Activated T-helper 17 cell treated with anti-CD3 and anti-CD28 coated beads, Interleukin-2, amount 50 U/mL, for 72 hours (primary cell): ENCODE measurements around the gene IFNLR1. TPM values are rescaled to one million over a fixed set of nuclear protein-coding genes. Genes with fewer than 3 reads are reported as not detected.

ENCODE experiments used
- ATAC-seq: fragments of 150-1000 bp; cut with Tn5 transposase; replicated peaks from 2 replicates; pipeline ENCODE4 v1.10.0; 2021; ENCODE audit warnings: mild to moderate bottlenecking, moderate library complexity
- H3K27ac Mint-ChIP-seq: one replicate; pipeline ENCODE4 v1.8.0; 2022; ENCODE audit warnings: mixed read lengths
- H3K27me3 Mint-ChIP-seq: one replicate; pipeline ENCODE4 v1.8.0; 2022; ENCODE audit warnings: mixed read lengths
- H3K36me3 Mint-ChIP-seq: one replicate; pipeline ENCODE4 v1.8.0; 2022; ENCODE audit warnings: low read depth, mild to moderate bottlenecking, mixed read lengths
- H3K4me1 Mint-ChIP-seq: one replicate; pipeline ENCODE4 v1.8.0; 2022; ENCODE audit warnings: mixed read lengths
- H3K4me3 Mint-ChIP-seq: one replicate; pipeline ENCODE4 v1.8.0; 2022; ENCODE audit warnings: mild to moderate bottlenecking, mixed read lengths
- H3K9me3 Mint-ChIP-seq: one replicate; pipeline ENCODE4 v1.8.0; 2022; ENCODE audit warnings: mixed read lengths
- total RNA-seq, 2 donors: library from RNA; stranded (reverse); gene quantifications; one replicate each; pipeline ENCODE4 v1.2.3, GENCODE V29; 2022

Gene IFNLR1
- total RNA-seq, 2 donors from 2014 or later: 1.6 to 9.2 TPM

- H3K9me3 Mint-ChIP-seq: no peaks in the 10 kb centered on the region
- H3K4me1 Mint-ChIP-seq: peaks cover 5% of the 10 kb centered on the region
These were observed 78.0 kb downstream of the IFNLR1 start for GRCh38 chr1:24109166-24109483.

DNA sequence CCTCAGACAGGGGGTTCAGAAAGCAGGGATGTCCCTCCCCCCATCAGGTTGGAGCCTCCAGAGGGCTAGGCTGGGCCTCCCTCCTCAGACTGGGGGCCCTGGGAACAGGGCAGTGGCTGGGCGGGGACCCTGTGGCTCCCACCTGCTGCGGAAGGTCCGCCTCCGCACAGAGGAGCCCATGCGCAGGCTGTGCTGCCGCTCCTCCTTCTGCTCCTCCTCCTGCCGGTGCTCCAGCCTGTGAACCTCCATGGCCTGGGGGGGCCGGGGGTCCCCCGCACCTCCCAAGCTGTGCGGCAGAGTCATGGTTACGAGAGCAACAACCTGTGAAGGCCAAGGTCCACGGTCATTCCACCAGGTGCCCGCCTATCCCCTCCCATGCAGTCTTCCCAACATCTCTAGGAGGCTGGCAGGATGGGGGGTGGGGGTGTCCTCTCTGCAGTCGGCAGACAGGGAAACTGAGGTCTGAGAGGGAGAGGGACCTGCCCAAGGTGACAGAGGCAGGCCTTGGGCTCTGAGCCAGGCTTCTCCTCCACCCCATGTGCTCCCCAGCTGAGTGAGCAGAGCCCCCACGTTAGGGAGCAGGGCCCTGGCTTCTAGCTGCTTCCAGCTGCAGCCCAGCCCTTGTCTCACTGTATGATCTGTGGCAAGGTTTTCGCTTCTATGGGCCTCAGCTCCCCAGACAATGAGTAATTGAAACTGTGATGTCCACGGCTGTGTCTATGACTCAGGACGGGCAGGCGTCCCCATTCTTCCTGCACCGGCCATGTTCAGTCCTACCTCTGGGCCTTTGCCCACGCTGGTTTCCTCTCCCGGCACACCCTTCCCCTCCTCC lies 78.5 kb downstream of the IFNLR1 start:
- peaks cover 5% of the 10 kb centered on the region for H3K4me1 Mint-ChIP-seq
- no peaks in the 10 kb centered on the region for H3K36me3 Mint-ChIP-seq
- H3K9me3 Mint-ChIP-seq: no peaks in the 10 kb centered on the region
- H3K27ac Mint-ChIP-seq: no peak overlapping the region
- no peak overlapping the region for H3K4me3 Mint-ChIP-seq
- ATAC-seq: peak; percentile 94
- H3K27me3 Mint-ChIP-seq: peaks cover 10% of the 10 kb centered on the region

More at GRCh38 chr1:24109166-24109483, 78.0 kb downstream of the IFNLR1 start:
- H3K27me3 Mint-ChIP-seq: peaks cover 16% of the 10 kb centered on the region
- no peak for ATAC-seq
- no peak overlapping the region for H3K4me3 Mint-ChIP-seq
- H3K27ac Mint-ChIP-seq: no peak overlapping the region
- no peaks in the 10 kb centered on the region for H3K36me3 Mint-ChIP-seq

DNA sequence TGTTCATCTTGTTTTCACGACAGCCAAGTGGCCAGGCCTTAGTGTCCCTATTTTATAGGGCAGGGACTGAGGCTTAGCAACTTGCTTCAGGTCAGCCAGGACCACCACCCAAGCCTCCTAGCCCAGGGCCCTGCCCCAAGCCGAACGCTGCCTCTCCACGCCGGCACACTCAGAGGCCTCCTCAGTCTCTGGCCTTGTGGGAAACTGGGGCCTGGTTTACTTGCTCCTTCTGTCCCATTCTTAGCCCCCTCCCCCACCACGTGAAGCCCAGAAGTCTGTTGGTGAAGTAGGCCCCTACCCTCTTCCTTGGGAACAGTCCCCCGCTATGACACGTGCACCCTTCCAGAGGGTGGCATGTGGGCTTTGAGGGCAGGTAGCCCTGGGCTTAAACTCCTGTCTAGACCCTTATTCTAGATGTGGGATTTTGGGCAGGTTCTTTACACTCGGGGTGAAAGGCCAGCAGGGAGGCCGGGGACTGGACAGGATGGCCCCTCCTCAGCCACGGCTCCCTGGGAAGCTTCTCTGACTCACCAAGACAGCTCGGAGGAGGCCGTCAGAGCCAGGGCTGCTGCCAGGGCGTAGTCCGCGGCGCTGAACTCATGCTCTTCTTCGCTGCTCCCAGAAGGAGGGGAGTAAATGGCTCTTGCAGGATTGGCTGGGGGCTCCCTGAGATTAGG lies 79.5 kb downstream of the IFNLR1 start:
- Mint-ChIP-seq H3K9me3 (no peaks in the 10 kb centered on the region), H3K36me3 (no peaks in the 10 kb centered on the region), H3K4me1 (peaks cover 5% of the 10 kb centered on the region), H3K27me3 (peaks cover 5% of the 10 kb centered on the region), H3K4me3 (no peak overlapping the region), H3K27ac (no peak overlapping the region)
- ATAC-seq: no peak

DNA sequence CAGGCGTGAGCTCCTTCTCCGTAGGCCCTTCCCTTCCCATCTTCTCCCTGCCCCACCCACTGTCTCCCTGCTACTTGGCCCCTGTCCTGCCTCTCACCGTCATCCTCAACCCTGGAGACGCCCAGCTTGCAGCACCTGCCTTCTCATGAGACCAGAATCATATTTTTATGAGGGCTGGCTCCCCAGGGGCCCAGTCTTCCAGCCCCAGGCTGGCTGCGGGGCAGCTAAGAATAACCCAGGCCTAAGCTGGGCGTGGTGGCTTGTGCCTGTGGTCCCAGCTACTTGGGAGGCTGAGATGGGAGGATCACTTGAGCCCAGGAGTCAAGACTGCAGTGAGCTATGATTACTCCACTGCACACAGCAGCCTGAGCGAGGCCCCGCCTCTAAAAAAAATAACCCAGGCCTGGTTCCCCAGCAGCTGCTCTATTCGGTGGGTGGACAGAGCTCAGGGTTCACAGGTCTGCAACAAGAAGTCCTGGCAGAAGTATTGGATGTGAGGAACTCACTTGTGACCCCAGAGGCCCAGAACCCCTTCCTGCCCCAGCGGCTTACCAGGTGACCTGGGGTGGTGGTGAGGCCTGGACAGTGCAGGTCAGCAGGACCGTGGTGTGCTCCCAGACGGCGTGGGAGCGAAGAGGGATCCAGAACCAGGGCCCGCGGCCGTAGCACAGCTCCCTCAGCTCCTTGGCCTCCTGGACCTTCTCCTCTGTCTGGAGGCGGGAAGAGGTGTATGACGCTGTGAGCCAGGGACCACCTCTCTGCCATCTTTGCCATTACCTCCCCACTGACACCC lies 81.5 kb downstream of the IFNLR1 start:
- Mint-ChIP-seq H3K36me3 (no peaks in the 10 kb centered on the region), H3K4me1 (no peaks in the 10 kb centered on the region), H3K27ac (no peak overlapping the region), H3K27me3 (no peaks in the 10 kb centered on the region), H3K4me3 (no peak overlapping the region), H3K9me3 (no peaks in the 10 kb centered on the region)
- no peak for ATAC-seq

DNA sequence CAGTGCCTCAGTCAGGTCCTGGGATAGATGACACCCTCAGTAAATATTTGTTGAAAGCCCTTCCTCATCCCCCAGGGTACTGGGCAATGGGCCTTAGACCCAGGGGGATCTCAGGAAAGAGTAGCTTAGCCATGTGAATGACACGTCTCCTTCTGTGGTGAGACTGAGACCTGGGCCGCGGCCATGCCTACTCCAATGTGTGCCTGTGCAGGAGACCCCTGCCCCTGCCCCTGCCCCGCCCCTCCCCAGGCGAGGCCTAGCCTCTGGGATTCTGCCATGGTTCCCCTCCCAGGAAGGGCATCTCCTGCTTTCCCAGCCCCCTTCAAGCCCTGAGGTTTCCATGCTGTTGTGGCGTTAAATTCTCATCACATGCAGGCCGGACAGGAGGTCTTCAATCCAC lies 82.2 kb downstream of the IFNLR1 start:
- H3K27me3 Mint-ChIP-seq: no peaks in the 10 kb centered on the region
- no peak for ATAC-seq
- H3K27ac Mint-ChIP-seq: no peak overlapping the region
- H3K9me3 Mint-ChIP-seq: no peaks in the 10 kb centered on the region
- H3K36me3 Mint-ChIP-seq: no peaks in the 10 kb centered on the region
- no peak overlapping the region for H3K4me3 Mint-ChIP-seq
- H3K4me1 Mint-ChIP-seq: no peaks in the 10 kb centered on the region

Other genes with a start within 250 kb of the IFNLR1 start
- 100 to 1,000 TPM; 112 to 125 TPM for gene PNRC2, start 227.5 kb downstream of the IFNLR1 start, total RNA-seq
- gene SRSF10, start 207.0 kb downstream of the IFNLR1 start, total RNA-seq: 100 to 1,000 TPM; 168 to 199 TPM
- gene MYOM3, start 75.2 kb downstream of the IFNLR1 start, total RNA-seq: not detected
- not detected for gene IL22RA1, start 44.1 kb downstream of the IFNLR1 start, total RNA-seq
- not detected for gene GRHL3, start 132.1 kb upstream of the IFNLR1 start, total RNA-seq
- gene STPG1, start 226.5 kb upstream of the IFNLR1 start, total RNA-seq: 1 to 10 TPM; 6.5 to 7.0 TPM
- 10 to 100 TPM; 30.0 to 38.5 TPM for gene NIPAL3, start 228.5 kb upstream of the IFNLR1 start, total RNA-seq